Heart right ventricle (tissue), 16 donors: ENCODE results near the gene CLEC4C. TPM values are rescaled to one million over a fixed set of nuclear protein-coding genes. Genes with fewer than 3 reads are reported as not detected.
"Not testable (repeated sequence)": the region's sequence is repeated elsewhere in the genome, so short reads cannot be mapped to it uniquely, and the experiment has no call there.

Experiments used
- ATAC-seq, 8 donors: fragments of 200-7000 bp; cut with Tn5 transposase; one replicate each; pipeline ENCODE4 v1.9.1; 2020; ENCODE audit warnings: mild to moderate bottlenecking in 8 of 8, moderate library complexity in 8 of 8, moderate number of reproducible peaks in 1 of 8
- DNase-seq, 2 donors: peaks; one replicate each; pipeline ENCODE4 v3.0.0-alpha.2; 2020
- H3K27ac ChIP-seq, 10 donors: fragments of 200-600 bp; sonication (generic) in 2 of 10; one replicate each; pipeline versions ENCODE4 v1.5.0 to v1.8.0; 2020 to 2022; ENCODE audit warnings: mild to moderate bottlenecking in 3 of 10
- H3K27me3 ChIP-seq, 7 donors: fragments of 200-600 bp; one replicate each; pipeline ENCODE4 v1.8.0; 2021 to 2022; ENCODE audit warnings: mild to moderate bottlenecking in 2 of 7
- H3K36me3 ChIP-seq, 9 donors: fragments of 200-600 bp; sonication (generic) in 1 of 9; one replicate each; pipeline versions ENCODE4 v1.5.0 to v1.8.0; 2020 to 2022; ENCODE audit warnings: mild to moderate bottlenecking in 2 of 9
- H3K4me1 ChIP-seq, 9 donors: fragments of 200-600 bp; sonication (generic) in 1 of 9; one replicate each; pipeline versions ENCODE4 v1.5.0 to v1.8.0; 2020 to 2022; ENCODE audit warnings: mild to moderate bottlenecking in 4 of 9
- H3K4me3 ChIP-seq, 10 donors: fragments of 200-600 bp; sonication (generic) in 2 of 10; one replicate each; pipeline versions ENCODE4 v1.5.0 to v1.8.0; 2020 to 2022; ENCODE audit warnings: mild to moderate bottlenecking in 7 of 10, moderate library complexity in 2 of 10
- H3K9me3 ChIP-seq, 11 donors: fragments of 200-600 bp in 10 of 11; sonication (generic) in 2 of 11; one replicate each; pipeline versions ENCODE4 v1.5.0 to v1.8.0; 2013 to 2022; ENCODE audit warnings: mild to moderate bottlenecking in 2 of 11, control low read depth in 1 of 11, moderate library complexity in 1 of 11
- WGBS, 2 donors: extraction: QIAGEN DNeasy Blood & Tissue Kit; methylation state at CpG; one replicate each; pipeline ENCODE4 v1.1.7; 2013; ENCODE audit warnings: inconsistent platforms in 1 of 2; 5-methylcytosine and 5-hydroxymethylcytosine counted together
- intact Hi-C, 10 donors: fragments of 100-400 bp; cut with DNase I; formaldehyde crosslinking; loops; one replicate each; pipeline versions ENCODE4 v1.11.1 to v1.14.2; 2022
- polyA plus RNA-seq, 2 donors: library from polyadenylated mRNA; stranded (reverse); fragments of 200-250 nt; gene quantifications; one replicate each; pipeline ENCODE4 v1.2.3, GENCODE V29; 2013
- total RNA-seq, 10 donors: library from RNA; stranded (reverse); fragmentation: NEBNext Ultra II Directional in 3 of 10; extraction: Animal tissue kit (Norgen Biotek cat#: 25700) in 3 of 10; gene quantifications; one replicate each; pipeline versions ENCODE4 v1.2.1 to v1.2.4, GENCODE V29; 2021 to 2023
- TF ChIP-seq, protein P1 (sequence below), 9 donors: fragments of 200-600 bp; sonication (generic) in 2 of 9; IDR thresholded peaks; one replicate each; pipeline versions ENCODE4 v1.5.0 to v1.8.0; 2021 to 2022; ENCODE audit warnings: antibody characterized with exemption in 9 of 9, mild to moderate bottlenecking in 5 of 9, moderate library complexity in 1 of 9
- donor health status: Arrhythmogenic right ventricular cardiomyopathy.
- donor health status: ischemic (EF 13 %, LVEDD 7.1; RV severe dilation, severe dysfunction).
- donor health status: healthy with polysubstance abuse.
- donor health status: DM: no; HTN: yes; CAD: no.
- donor health status: DM: no; HTN: no; CAD: no.
- donor health status: ischemic (EF 25% LVEDD 6.9; RV normal size, moderate dysfunction).
- donor health status: ischemic (EF 25% LVEDD 5.7; RV mildly dilated, moderate dysfunction).
- donor health status: healthy.
- donor health status: DM: yes; HTN: yes; CAD: no.
- donor health status: Ischemic cardiomyopathy.
- donor health status: ischemic (EF 35%, LVEDD 5.7; RV mildly dilated, moderate dysfunction).
- donor health status: nonischemic (EF 11% LVEDD 7.7; RV severe dilation, severe dysfunction).
- donor health status: DM: yes; HTN: yes; CAD: no.
- donor health status: PGD.
- donor health status: ischemic (EF 29% LVEDD 5.4; RV normal size, mild dysfunction).
- donor health status: nonischemic (EF 23%, LVEDD 6.1; RV moderate dilation, normal function).

The CLEC4C gene
- total and polyA plus RNA-seq, 12 donors = not detected

DNA sequence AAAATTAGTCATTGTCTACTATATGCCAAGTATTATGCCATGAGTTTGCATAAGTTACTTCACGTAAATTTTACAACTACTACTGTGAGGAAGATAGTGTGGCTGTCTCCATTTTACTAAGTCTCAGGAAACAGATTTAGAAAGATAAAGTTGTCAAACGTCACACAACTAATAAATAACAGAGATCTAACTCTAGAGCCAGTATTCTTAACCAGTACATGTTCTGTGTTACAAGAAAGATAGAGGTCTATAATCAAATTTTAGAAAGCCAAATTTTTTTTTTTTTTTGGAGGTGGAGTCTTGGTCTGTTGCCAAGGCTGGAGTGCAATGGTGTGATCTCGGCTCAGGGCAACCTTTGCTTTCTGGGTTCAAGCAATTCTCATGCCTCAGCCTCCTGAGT, 14.2 kb downstream of the CLEC4C start:
- intact Hi-C loops = no loop called here
- TF ChIP-seq, protein P1, sequence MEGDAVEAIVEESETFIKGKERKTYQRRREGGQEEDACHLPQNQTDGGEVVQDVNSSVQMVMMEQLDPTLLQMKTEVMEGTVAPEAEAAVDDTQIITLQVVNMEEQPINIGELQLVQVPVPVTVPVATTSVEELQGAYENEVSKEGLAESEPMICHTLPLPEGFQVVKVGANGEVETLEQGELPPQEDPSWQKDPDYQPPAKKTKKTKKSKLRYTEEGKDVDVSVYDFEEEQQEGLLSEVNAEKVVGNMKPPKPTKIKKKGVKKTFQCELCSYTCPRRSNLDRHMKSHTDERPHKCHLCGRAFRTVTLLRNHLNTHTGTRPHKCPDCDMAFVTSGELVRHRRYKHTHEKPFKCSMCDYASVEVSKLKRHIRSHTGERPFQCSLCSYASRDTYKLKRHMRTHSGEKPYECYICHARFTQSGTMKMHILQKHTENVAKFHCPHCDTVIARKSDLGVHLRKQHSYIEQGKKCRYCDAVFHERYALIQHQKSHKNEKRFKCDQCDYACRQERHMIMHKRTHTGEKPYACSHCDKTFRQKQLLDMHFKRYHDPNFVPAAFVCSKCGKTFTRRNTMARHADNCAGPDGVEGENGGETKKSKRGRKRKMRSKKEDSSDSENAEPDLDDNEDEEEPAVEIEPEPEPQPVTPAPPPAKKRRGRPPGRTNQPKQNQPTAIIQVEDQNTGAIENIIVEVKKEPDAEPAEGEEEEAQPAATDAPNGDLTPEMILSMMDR (IDR thresholded peaks at IDR 0.05) = no peak
- Histone ChIP-seq H3K36me3 (no peaks in the 10 kb centered on the region), H3K4me1 (no peaks in the 10 kb centered on the region), H3K27ac (no peak overlapping the region), H3K9me3 (peaks cover 0 to 1% (median 0%) of the 10 kb centered on the region in 11 donors), H3K27me3 (peaks cover 0 to 6% (median 0%) of the 10 kb centered on the region in 7 donors), H3K4me3 (no peak overlapping the region)
- DNase-seq (no peak), ATAC-seq (no peak)
- WGBS, 2 donors = 51 to 64% methylated on average over 3 of the region's 3 CpGs

DNA sequence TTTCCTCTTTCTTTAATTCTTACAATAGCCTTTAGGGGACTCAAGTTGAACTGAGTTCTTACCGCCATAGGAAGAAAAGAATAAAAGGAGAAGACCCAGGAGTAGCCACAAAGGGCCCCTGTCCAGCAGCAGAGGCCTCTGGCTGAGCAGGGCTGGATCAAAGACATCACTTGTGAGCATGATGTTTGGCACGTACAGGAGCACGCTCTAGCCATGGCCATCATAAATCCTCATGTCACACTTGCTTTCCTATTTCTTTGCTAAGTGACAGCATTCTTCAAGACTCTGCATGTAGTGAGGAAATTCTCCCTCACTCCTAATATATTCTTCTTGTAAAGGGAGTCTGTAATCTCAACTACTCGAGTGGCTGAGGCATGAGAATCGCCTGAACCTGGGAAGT, 15.7 kb downstream of the CLEC4C start:
- H3K27ac ChIP-seq = no peak overlapping the region
- no peak for ATAC-seq
- TF ChIP-seq, protein P1 (IDR thresholded peaks at IDR 0.05) = no peak
- no peaks in the 10 kb centered on the region for H3K4me1 ChIP-seq
- H3K9me3 ChIP-seq = peaks cover 0 to 5% (median 0%) of the 10 kb centered on the region in 11 donors
- WGBS, 2 donors = 26 to 36% methylated on average over 5 of the region's 5 CpGs
- peaks cover 0 to 12% (median 0%) of the 10 kb centered on the region in 7 donors for H3K27me3 ChIP-seq
- H3K4me3 ChIP-seq = no peak overlapping the region
- no peak for DNase-seq
- intact Hi-C loops = no loop called here
- no peaks in the 10 kb centered on the region for H3K36me3 ChIP-seq

DNA sequence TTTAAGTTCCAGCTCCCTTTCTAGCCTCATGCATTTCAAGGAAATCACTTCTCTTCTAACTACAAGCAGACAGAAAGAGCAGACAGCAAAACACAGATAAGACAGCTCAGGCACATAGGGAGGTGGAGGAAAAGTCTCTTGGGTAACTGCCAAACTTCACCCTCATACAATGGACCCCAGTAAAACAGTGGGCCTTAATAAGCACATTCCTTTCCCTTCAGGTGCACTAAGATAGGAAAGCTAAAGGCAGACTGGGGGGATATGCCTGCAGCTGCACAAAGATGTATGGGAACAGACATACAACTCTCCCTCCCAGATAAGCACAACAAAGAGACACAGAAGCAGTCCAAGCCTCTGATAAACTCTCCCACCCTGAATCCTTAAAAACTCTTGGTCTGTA, 16.2 kb downstream of the CLEC4C start:
- H3K4me3 ChIP-seq, ATAC-seq, H3K9me3 ChIP-seq, DNase-seq, H3K27ac ChIP-seq, H3K4me1 ChIP-seq, intact Hi-C loops, H3K36me3 ChIP-seq: not testable (repeated sequence)
- peaks cover 0 to 12% (median 0%) of the 10 kb centered on the region in 7 donors for H3K27me3 ChIP-seq

DNA sequence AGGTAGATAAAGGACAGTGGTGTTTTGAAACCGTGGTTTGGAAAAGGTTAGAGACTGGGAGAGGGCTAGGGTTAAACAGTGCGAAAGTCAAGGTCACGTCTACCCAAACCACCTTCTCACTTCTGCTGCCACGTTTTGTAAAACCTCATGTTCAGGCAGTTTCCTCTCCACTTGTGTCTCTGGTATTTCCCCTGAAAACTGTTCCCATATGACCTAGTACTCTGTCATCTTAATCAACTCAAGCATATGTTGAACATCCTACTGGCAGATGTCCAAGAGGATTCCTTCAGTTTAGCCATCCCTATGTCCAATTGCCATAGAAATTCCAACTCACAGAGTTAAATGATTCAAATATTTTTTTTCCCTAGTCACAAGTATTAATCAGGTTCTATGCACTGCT, 17.4 kb downstream of the CLEC4C start:
- DNase-seq (no peak), ATAC-seq (no peak)
- Histone ChIP-seq H3K4me1 (no peaks in the 10 kb centered on the region), H3K36me3 (no peaks in the 10 kb centered on the region), H3K27me3 (peaks cover 0 to 22% (median 0%) of the 10 kb centered on the region in 7 donors), H3K27ac (no peak overlapping the region), H3K9me3 (peaks cover 0 to 5% (median 0%) of the 10 kb centered on the region in 11 donors), H3K4me3 (no peak overlapping the region)
- intact Hi-C loops = no loop called here
- TF ChIP-seq, protein P1 (IDR thresholded peaks at IDR 0.05) = no peak
- WGBS, 2 donors = 33 to 39% methylated on average over 4 of the region's 4 CpGs

DNA sequence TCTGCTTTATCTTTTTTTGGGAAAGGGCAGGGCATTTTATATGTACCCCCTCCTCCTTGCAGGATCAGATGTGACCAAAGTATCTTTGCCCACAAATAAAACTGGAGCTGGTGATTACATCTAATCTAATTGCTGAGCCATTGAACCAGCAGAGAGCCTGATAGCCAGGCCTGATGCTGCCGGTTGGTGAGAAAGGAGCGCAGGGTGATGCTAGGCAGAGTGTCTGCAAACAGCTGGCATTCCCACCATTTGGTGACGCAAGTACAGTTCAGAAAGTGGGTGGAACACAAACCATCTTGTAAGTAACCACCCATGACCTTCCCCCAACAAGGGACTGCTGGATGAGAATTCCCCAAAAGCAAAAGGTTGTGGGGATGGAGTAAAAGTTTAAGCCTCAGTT, 23.2 kb downstream of the CLEC4C start:
- WGBS, 2 donors = 37 to 58% methylated on average over 3 of the region's 3 CpGs

More for the DNA sequence above, 23.2 kb downstream of the CLEC4C start:
- DNase-seq (no peak), ATAC-seq (no peak)
- Histone ChIP-seq H3K4me3 (no peak overlapping the region), H3K4me1 (no peaks in the 10 kb centered on the region), H3K9me3 (peaks cover 0 to 5% (median 0%) of the 10 kb centered on the region in 11 donors), H3K27me3 (peaks cover 0 to 55% (median 8%) of the 10 kb centered on the region in 7 donors), H3K27ac (no peak overlapping the region), H3K36me3 (no peaks in the 10 kb centered on the region)
- intact Hi-C loops = no loop called here
- TF ChIP-seq, protein P1 (IDR thresholded peaks at IDR 0.05) = no peak
